Esophagus squamous epithelium (tissue), 4 donors: Measurements from ENCODE around the gene CDIP1.

Source experiments
- POLR2A ChIP-seq, 4 donors: fragments of 450-650 bp; IDR thresholded peaks; one replicate each; pipeline ENCODE4 v1.6.1; 2017; ENCODE audit warnings: antibody characterized with exemption in 4 of 4, mild to moderate bottlenecking in 4 of 4, moderate library complexity in 3 of 4
- TF ChIP-seq, protein P1 (sequence below), 6 experiments: fragments of 450-650 bp in 4 of 6; fragments of 200-600 bp in 2 of 6; sonication (generic) in 2 of 6; IDR thresholded peaks; one replicate each; pipeline ENCODE4 v1.5.1; 2016 to 2019; ENCODE audit warnings: antibody characterized with exemption in 6 of 6, mild to moderate bottlenecking in 4 of 6, moderate library complexity in 4 of 6

DNA sequence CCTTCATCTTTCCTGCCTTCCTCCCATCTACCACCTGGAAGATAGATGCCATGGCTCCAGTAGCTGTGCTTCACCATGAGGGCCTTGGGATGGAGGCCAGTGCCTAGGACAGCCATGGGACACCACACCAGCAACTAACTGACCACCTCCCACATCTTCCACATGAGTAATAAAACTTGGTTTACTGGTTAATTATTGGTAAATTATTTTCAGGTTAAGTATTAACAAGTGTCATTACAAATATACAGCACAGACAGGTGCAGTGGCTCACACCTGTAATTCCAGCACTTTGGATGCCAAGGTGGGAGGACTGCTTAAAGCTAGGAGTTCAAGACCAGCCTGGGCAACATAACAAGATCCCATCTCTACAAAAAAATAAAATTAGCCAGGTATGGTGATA, 14.0 kb downstream of the CDIP1 start:
- TF ChIP-seq, protein P1, sequence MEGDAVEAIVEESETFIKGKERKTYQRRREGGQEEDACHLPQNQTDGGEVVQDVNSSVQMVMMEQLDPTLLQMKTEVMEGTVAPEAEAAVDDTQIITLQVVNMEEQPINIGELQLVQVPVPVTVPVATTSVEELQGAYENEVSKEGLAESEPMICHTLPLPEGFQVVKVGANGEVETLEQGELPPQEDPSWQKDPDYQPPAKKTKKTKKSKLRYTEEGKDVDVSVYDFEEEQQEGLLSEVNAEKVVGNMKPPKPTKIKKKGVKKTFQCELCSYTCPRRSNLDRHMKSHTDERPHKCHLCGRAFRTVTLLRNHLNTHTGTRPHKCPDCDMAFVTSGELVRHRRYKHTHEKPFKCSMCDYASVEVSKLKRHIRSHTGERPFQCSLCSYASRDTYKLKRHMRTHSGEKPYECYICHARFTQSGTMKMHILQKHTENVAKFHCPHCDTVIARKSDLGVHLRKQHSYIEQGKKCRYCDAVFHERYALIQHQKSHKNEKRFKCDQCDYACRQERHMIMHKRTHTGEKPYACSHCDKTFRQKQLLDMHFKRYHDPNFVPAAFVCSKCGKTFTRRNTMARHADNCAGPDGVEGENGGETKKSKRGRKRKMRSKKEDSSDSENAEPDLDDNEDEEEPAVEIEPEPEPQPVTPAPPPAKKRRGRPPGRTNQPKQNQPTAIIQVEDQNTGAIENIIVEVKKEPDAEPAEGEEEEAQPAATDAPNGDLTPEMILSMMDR (IDR thresholded peaks at IDR 0.05), result no peak
- no peak for TF ChIP-seq POLR2A (IDR thresholded peaks at IDR 0.05)
